WI38 (cell line): Measurements from ENCODE around the gene SIGLEC10.
"Not testable (repeated sequence)": the region's sequence is repeated elsewhere in the genome, so short reads cannot be mapped to it uniquely, and the experiment has no call there.

Experiments used
- H3K4me3 ChIP-seq: 2 replicates; pipeline ENCODE4 v1.5.1; 2011; ENCODE audit warnings: low read depth, mild to moderate bottlenecking, control low read depth, low read length
- CTCF ChIP-seq: IDR thresholded peaks from 2 replicates; pipeline ENCODE4 v1.5.1; 2012; ENCODE audit warnings: low read depth, mild to moderate bottlenecking, control low read depth, low read length

Gene SIGLEC10

GRCh38 chr19:51417107-51417809, at the start of gene SIGLEC10:
Gene SIGLEC10 (minus strand): TSS chr19:51417642. CDS start chr19:51417581, 61 bp downstream.
- TF ChIP-seq CTCF = no peak
- H3K4me3 ChIP-seq = no peak within 1 kb of the TSS

- no peak overlapping the region for H3K4me3 ChIP-seq
- TF ChIP-seq CTCF = no peak
Measured at GRCh38 chr19:51466723-51467122, 49.3 kb upstream of the SIGLEC10 start.

DNA sequence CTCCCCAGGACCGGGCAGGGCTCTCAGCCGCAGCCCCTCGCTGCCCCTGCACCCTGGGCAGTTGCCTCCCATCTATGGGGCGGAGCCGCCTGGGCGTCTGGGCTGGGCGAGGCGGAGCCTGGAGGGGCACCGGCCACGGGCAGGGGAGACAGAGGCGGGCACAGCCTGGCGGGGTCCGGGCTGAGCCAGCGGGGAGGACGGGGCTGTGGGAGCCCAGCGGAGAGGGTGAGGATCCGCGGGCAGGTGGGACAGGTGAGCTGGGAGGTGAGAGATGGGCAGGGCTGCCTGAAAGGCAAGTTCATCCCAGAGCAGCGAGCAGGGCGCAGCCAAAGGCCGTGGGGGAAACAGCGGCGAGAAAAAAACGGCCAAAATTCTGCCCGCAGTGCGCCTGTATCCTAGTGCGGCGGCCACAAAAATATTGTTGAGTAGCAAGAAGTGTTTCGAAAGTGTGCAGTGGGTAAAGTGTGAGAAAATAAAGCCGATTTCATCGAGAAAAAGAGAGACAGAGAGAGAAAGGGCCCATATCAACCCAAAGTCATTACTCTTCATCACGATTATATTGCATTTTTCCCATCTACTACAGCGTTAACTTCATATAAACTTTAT, 46.6 kb upstream of the SIGLEC10 start:
- not testable (repeated sequence) for H3K4me3 ChIP-seq

GRCh38 chr19:51462681-51463080, 45.2 kb upstream of the SIGLEC10 start:
- TF ChIP-seq CTCF = no peak
- no peak overlapping the region for H3K4me3 ChIP-seq

- no peak for TF ChIP-seq CTCF
- no peak overlapping the region for H3K4me3 ChIP-seq
Measured at GRCh38 chr19:51462276-51462675, 44.8 kb upstream of the SIGLEC10 start.

- no peak overlapping the region for H3K4me3 ChIP-seq
- TF ChIP-seq CTCF = no peak
Measured at GRCh38 chr19:51461723-51462161, 44.3 kb upstream of the SIGLEC10 start.

DNA sequence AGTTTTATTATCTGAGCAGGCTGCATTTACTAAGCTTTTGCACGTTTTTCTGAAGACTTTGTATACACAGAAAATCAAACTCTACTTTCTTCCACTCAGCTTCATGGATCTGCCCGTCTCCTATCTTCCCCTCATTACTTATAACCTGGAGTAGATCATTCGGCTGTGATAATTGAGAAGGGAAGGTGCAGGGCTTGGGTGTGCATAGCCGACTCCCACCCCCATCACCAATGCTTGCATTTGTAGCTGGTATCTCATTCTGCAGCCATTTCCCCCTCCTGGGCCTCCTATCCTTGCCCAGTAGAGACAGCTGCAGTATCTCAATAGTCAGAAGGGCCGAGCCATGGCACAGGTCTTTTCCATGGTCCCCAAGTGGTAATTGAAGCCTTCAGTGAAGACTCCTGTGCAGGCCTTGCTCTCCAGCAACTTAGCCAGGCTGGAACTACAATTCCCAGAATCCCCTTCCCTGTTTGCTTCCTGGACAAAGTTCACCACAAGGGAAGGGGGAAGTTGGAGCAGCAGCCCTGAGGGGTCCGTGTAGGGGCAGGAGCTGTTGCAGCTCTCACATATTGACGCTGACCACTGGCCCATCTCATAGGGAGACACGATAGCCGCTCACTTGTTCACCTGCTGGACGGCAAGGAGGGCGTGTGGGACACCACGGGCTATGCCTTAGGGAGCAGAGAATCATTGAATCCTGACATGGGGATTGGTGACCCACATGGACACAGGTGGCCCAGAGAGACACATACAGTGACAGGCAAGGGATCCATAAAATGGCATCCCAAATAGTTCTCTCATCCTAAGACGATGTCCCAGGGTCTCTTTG, 42.9 kb upstream of the SIGLEC10 start:
- H3K4me3 ChIP-seq = no peak overlapping the region
- no peak for TF ChIP-seq CTCF
